Lower lobe of right lung (tissue), 2 donors: ENCODE data around the gene ICA1. TPM values are rescaled to one million over a fixed set of nuclear protein-coding genes. Genes with fewer than 3 reads are reported as not detected.

Experiments used
- ATAC-seq, 2 donors: fragments of 200-7000 bp; cut with Tn5 transposase; one replicate each; pipeline ENCODE4 v1.9.1; 2020 to 2022; ENCODE audit warnings: mild to moderate bottlenecking in 2 of 2, moderate library complexity in 2 of 2
- DNase-seq: peaks from one replicate; pipeline ENCODE4 v3.0.0-alpha.2; 2020
- H3K27ac ChIP-seq: fragments of 200-600 bp; one replicate; pipeline ENCODE4 v1.8.0; 2022
- H3K27me3 ChIP-seq: fragments of 200-600 bp; one replicate; pipeline ENCODE4 v1.8.0; 2022; ENCODE audit warnings: low read depth
- H3K36me3 ChIP-seq: fragments of 200-600 bp; one replicate; pipeline ENCODE4 v1.8.0; 2022; ENCODE audit warnings: mild to moderate bottlenecking
- H3K4me1 ChIP-seq: fragments of 200-600 bp; one replicate; pipeline ENCODE4 v1.8.0; 2022
- H3K4me3 ChIP-seq: fragments of 200-600 bp; one replicate; pipeline ENCODE4 v1.8.0; 2022; ENCODE audit warnings: mild to moderate bottlenecking
- H3K9me3 ChIP-seq: fragments of 200-600 bp; one replicate; pipeline ENCODE4 v1.8.0; 2022
- CTCF ChIP-seq: fragments of 200-600 bp; IDR thresholded peaks from one replicate; pipeline ENCODE4 v1.8.0; 2022; ENCODE audit warnings: antibody characterized with exemption, mild to moderate bottlenecking
- intact Hi-C: fragments of 100-400 bp; cut with DNase I; formaldehyde crosslinking; loops from one replicate; pipeline ENCODE4 v1.11.0; 2022
- total RNA-seq: library from RNA; stranded (reverse); fragmentation: NEBNext Ultra II Directional; extraction: Animal tissue kit (Norgen Biotek cat#: 25700); gene quantifications from one replicate; pipeline ENCODE4 v1.2.1, GENCODE V29; 2021
- donor health status: DM: no; HTN: yes; CAD: no; lungs with severe emphysema.

Gene ICA1
- total RNA-seq, 1 donor from 2014 or later: 19.5 TPM

DNA sequence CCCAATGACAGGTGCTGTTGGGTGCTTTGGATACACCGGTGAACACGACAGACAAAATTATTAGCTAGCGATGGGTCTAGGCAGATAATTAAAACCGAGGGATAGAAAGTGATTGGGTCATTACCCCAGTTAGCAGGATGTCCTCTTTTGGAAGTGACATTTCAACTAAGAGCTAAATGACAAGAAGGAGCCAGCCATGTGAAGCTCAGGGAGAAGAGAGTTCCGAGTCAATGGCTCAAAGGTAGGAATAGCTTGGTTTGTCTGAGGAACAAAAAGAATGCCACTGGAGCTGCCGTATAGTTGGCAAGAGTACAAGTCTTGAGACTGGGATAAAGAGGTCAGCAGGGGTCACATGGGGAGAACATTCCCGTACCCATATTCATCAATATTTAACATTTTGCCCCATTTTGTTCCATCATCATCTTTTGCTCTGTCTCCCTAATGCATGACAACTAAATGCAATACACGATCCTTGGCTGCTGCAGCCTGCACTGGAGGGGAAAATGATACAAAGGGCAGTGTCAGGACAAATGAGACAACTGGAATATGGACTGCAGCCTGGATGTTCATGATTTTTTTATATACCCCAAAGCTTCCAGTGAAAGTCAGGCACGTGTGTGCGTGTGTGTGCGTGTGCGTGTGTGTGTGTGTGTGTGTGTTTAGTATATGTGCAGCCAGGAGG, 115.7 kb downstream of the ICA1 start:
- intact Hi-C loops: no loop called here
- H3K27me3 ChIP-seq: no peaks in the 10 kb centered on the region
- TF ChIP-seq CTCF: no peak
- H3K9me3 ChIP-seq: no peaks in the 10 kb centered on the region
- no peak overlapping the region for H3K4me3 ChIP-seq
- H3K36me3 ChIP-seq: no peaks in the 10 kb centered on the region
- ATAC-seq (no peak), DNase-seq (no peak)
- H3K27ac ChIP-seq: no peak overlapping the region
- peaks cover 14% of the 10 kb centered on the region for H3K4me1 ChIP-seq

DNA sequence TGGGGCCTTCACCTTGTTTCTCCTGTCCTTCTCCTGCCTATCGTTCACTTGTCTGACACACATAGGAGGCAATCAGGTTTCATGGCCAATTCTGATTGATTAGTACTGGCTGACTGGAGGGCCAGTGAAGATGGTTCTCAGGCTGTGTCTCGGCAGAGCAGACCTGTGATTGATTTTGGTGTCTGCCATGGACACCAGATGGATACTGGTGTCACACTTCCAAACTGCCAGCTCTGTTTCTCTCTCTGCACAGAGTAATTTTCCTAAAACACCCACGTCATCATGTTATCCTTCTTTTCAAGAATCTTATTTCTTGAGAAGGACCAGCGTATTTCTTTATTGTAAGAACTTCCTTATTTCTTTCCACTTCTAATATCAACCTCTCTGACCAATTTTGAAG, 117.1 kb downstream of the ICA1 start:
- Histone ChIP-seq H3K4me3 (no peak overlapping the region), H3K9me3 (no peaks in the 10 kb centered on the region), H3K36me3 (no peaks in the 10 kb centered on the region), H3K27me3 (no peaks in the 10 kb centered on the region), H3K27ac (no peak overlapping the region), H3K4me1 (peaks cover 12% of the 10 kb centered on the region)
- DNase-seq (no peak), ATAC-seq (no peak)
- TF ChIP-seq CTCF: no peak
- intact Hi-C loops: no loop called here

- Histone ChIP-seq H3K4me1 (no peaks in the 10 kb centered on the region), H3K27me3 (no peaks in the 10 kb centered on the region), H3K36me3 (no peaks in the 10 kb centered on the region), H3K9me3 (no peaks in the 10 kb centered on the region), H3K27ac (no peak overlapping the region), H3K4me3 (no peak overlapping the region)
- no peak for TF ChIP-seq CTCF
- intact Hi-C loops: no loop called here
- DNase-seq (no peak), ATAC-seq (no peak)
Measured at GRCh38 chr7:8143151-8143874, 118.7 kb downstream of the ICA1 start.

DNA sequence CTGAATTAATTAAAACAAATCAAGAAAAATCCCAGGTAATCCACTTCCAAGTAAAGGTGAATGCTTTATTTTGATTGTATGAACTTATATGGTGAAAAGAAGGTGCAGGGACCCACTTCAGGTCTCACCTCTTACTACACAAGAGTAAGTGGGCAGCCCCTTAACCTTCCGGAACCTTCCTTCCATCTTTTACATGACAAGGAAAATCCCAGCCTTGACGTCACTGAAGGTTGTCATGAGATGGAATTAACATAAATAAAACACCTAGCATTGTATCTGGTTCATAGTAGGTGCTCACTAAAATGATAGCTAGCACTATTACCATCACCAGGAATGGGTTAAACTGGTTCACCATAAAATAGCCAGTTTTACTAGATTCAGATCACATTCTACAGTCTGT, 119.5 kb downstream of the ICA1 start:
- H3K27ac ChIP-seq: no peak overlapping the region
- H3K4me1 ChIP-seq: no peaks in the 10 kb centered on the region
- DNase-seq: no peak
- H3K36me3 ChIP-seq: no peaks in the 10 kb centered on the region
- no peak for TF ChIP-seq CTCF
- no peak for ATAC-seq
- intact Hi-C loops: no loop called here
- H3K27me3 ChIP-seq: no peaks in the 10 kb centered on the region
- no peak overlapping the region for H3K4me3 ChIP-seq
- no peaks in the 10 kb centered on the region for H3K9me3 ChIP-seq

DNA sequence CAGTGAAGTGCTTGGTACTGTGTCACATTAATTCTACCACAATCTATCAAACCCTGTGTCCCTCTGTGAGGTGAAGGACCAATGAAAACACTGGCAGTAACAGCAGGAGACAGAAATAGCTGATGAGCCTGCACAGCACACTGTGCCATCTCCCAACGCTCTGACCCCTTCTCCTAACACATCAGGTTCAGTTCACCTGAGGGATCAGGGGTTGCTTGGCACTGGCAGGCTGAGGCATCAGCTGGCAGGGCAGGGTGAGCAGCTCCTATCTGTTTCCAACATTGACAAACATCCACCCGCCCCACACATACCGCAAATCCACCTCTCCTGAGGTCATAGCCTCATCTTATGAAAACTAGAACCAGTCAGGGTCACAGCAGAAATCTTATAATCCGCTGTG, 120.9 kb downstream of the ICA1 start:
- ATAC-seq: no peak
- H3K4me1 ChIP-seq: no peaks in the 10 kb centered on the region
- no peak for TF ChIP-seq CTCF

More for the DNA sequence above, 120.9 kb downstream of the ICA1 start:
- Histone ChIP-seq H3K9me3 (no peaks in the 10 kb centered on the region), H3K27ac (no peak overlapping the region), H3K27me3 (no peaks in the 10 kb centered on the region), H3K36me3 (no peaks in the 10 kb centered on the region), H3K4me3 (no peak overlapping the region)
- DNase-seq: no peak
- intact Hi-C loops: no loop called here
